Peyer's patch (tissue), 4 donors: ENCODE data around the gene SERPINE2.

ENCODE experiments used
- POLR2A ChIP-seq, 2 donors: fragments of 450-650 bp; IDR thresholded peaks; one replicate each; pipeline ENCODE4 v1.5.1; 2017; ENCODE audit warnings: antibody characterized with exemption in 2 of 2, mild to moderate bottlenecking in 2 of 2, moderate library complexity in 2 of 2
- TF ChIP-seq, protein P1 (sequence below), 6 experiments: fragments of 450-650 bp in 4 of 6; fragments of 200-600 bp in 2 of 6; sonication (generic) in 1 of 6; IDR thresholded peaks; one replicate each; pipeline ENCODE4 v1.5.1; 2017 to 2019; ENCODE audit warnings: antibody characterized with exemption in 6 of 6, mild to moderate bottlenecking in 3 of 6, moderate library complexity in 1 of 6

- no peak for TF ChIP-seq POLR2A (IDR thresholded peaks at IDR 0.05)
- TF ChIP-seq, protein P1, sequence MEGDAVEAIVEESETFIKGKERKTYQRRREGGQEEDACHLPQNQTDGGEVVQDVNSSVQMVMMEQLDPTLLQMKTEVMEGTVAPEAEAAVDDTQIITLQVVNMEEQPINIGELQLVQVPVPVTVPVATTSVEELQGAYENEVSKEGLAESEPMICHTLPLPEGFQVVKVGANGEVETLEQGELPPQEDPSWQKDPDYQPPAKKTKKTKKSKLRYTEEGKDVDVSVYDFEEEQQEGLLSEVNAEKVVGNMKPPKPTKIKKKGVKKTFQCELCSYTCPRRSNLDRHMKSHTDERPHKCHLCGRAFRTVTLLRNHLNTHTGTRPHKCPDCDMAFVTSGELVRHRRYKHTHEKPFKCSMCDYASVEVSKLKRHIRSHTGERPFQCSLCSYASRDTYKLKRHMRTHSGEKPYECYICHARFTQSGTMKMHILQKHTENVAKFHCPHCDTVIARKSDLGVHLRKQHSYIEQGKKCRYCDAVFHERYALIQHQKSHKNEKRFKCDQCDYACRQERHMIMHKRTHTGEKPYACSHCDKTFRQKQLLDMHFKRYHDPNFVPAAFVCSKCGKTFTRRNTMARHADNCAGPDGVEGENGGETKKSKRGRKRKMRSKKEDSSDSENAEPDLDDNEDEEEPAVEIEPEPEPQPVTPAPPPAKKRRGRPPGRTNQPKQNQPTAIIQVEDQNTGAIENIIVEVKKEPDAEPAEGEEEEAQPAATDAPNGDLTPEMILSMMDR (IDR thresholded peaks at IDR 0.05) = no peak
These were observed 39.6 kb upstream of the SERPINE2 start for GRCh38 chr2:224078656-224079055.
